ENCODE measurements around the gene FOXP4.

FOXP4 gene

DNA sequence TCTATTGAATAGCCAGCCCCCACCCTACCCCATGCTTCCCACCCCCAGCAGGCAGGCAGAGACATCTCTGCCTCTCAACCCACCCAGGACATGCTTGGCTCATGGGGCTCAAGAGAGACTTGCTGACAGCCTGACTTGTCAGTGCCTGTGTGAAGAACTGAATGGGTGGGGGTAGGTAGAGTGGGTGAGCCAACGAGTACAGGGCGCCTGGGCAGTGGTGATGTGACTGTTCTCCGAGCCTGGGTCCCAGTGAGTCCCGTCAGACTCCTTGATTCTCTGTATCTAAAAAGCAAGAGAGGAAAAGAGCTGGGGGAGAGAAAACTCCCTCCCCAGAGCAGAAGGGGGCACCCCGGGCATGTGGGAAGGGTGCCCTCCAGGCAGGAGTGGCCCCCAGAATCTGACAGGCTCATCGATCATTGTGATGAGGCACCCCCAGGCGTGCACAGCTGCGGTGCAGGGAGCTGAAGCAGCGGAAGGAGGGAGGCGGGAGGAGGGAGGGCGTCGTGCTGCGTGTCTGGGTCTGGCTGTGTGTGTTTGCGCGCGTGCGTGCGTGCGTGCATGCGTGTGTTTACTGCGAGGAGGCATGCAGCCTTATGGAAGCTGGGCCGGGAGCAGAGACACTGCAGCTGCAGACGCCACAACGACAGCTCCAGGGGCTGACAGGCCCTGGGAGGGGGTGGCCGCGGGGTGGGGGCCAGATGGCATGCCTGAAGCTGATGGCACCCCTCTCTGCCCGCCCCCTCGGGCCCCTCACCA lies 40.2 kb downstream of the FOXP4 start:
- Histone ChIP-seq H3K36me3 (ENCODE audit: control insufficient read depth, insufficient read depth, low read length) (peaks cover 39% of the 10 kb centered on the region), H3K9me3 (ENCODE audit: control insufficient read depth, low read length) (no peaks in the 10 kb centered on the region), H3K4me3 (ENCODE audit: extremely low read depth, insufficient read depth, low read length, poor library complexity, severe bottlenecking) (no peak overlapping the region), H3K4me1 (ENCODE audit: control insufficient read depth, insufficient read depth, low read length, poor library complexity, severe bottlenecking) (peaks cover 33% of the 10 kb centered on the region), H3K27ac (ENCODE audit: low read depth, low read length, severe bottlenecking) (no peak overlapping the region)
- WGBS, 2 experiments (ENCODE audit: insufficient coverage in 2 of 2): 91 to 94% methylated on average over 16 to 25 of the region's 28 CpGs

DNA sequence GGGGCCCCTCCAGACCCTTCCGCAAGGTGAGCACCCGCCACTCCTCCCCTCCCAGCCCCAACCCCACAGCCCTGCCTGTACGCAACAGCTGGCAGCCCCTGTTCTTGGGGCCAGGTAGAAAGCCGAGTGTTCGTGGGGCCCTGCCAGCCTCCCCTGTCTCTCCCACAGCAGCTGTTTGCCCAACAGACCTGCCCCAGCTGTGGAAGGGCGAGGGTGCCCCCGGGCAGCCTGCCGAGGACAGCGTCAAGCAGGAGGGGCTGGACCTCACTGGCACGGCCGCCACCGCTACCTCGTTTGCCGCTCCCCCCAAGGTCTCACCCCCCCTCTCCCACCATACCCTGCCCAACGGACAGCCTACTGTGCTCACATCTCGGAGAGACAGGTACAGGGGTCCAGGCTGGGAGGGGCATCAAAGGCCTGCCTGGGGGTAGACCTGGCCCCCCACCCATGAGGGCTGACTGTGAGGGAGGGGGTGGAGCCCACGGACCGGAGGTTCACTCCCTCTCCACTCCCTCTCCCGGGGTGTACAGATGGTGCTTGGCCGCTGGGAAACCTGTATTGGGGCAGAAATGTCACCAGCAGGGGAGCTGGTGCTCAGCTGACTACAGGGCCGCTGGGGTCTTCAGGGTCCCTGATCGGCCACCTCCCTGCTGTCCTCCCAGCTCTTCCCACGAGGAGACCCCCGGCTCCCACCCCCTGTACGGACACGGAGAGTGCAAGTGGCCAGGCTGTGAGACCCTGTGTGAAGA lies 41.1 kb downstream of the FOXP4 start:
- peaks cover 41% of the 10 kb centered on the region for H3K36me3 ChIP-seq (ENCODE audit: control insufficient read depth, insufficient read depth, low read length)

GRCh38 chr6:41588111-41588510 lies 41.9 kb downstream of the FOXP4 start:
- WGBS, 2 experiments (ENCODE audit: insufficient coverage in 2 of 2): 79% methylated on average over 3 to 11 of the region's 15 CpGs
- peaks cover 49% of the 10 kb centered on the region for H3K36me3 ChIP-seq (ENCODE audit: control insufficient read depth, insufficient read depth, low read length)

More for the DNA sequence above, 41.1 kb downstream of the FOXP4 start:
- H3K9me3 ChIP-seq (ENCODE audit: control insufficient read depth, low read length): no peaks in the 10 kb centered on the region
- 74 to 86% methylated on average over 12 to 20 of the region's 26 CpGs for WGBS, 2 experiments (ENCODE audit: insufficient coverage in 2 of 2)
- H3K27ac ChIP-seq (ENCODE audit: low read depth, low read length, severe bottlenecking): no peak overlapping the region
- peaks cover 25% of the 10 kb centered on the region for H3K4me1 ChIP-seq (ENCODE audit: control insufficient read depth, insufficient read depth, low read length, poor library complexity, severe bottlenecking)
- H3K4me3 ChIP-seq (ENCODE audit: extremely low read depth, insufficient read depth, low read length, poor library complexity, severe bottlenecking): no peak overlapping the region

GRCh38 chr6:41589223-41589622 lies 43.0 kb downstream of the FOXP4 start:
- Histone ChIP-seq H3K36me3 (ENCODE audit: control insufficient read depth, insufficient read depth, low read length) (peaks cover 53% of the 10 kb centered on the region), H3K4me3 (ENCODE audit: extremely low read depth, insufficient read depth, low read length, poor library complexity, severe bottlenecking) (no peak overlapping the region), H3K9me3 (ENCODE audit: control insufficient read depth, low read length) (no peaks in the 10 kb centered on the region), H3K4me1 (ENCODE audit: control insufficient read depth, insufficient read depth, low read length, poor library complexity, severe bottlenecking) (peaks cover 5% of the 10 kb centered on the region), H3K27ac (ENCODE audit: low read depth, low read length, severe bottlenecking) (no peak overlapping the region)
- WGBS, 2 experiments (ENCODE audit: insufficient coverage in 2 of 2): 78 to 80% methylated on average over 1 to 4 of the region's 4 CpGs

More at GRCh38 chr6:41588111-41588510, 41.9 kb downstream of the FOXP4 start:
- no peak overlapping the region for H3K27ac ChIP-seq (ENCODE audit: low read depth, low read length, severe bottlenecking)
- H3K4me3 ChIP-seq (ENCODE audit: extremely low read depth, insufficient read depth, low read length, poor library complexity, severe bottlenecking): no peak overlapping the region
- H3K4me1 ChIP-seq (ENCODE audit: control insufficient read depth, insufficient read depth, low read length, poor library complexity, severe bottlenecking): peaks cover 17% of the 10 kb centered on the region
- no peaks in the 10 kb centered on the region for H3K9me3 ChIP-seq (ENCODE audit: control insufficient read depth, low read length)

DNA sequence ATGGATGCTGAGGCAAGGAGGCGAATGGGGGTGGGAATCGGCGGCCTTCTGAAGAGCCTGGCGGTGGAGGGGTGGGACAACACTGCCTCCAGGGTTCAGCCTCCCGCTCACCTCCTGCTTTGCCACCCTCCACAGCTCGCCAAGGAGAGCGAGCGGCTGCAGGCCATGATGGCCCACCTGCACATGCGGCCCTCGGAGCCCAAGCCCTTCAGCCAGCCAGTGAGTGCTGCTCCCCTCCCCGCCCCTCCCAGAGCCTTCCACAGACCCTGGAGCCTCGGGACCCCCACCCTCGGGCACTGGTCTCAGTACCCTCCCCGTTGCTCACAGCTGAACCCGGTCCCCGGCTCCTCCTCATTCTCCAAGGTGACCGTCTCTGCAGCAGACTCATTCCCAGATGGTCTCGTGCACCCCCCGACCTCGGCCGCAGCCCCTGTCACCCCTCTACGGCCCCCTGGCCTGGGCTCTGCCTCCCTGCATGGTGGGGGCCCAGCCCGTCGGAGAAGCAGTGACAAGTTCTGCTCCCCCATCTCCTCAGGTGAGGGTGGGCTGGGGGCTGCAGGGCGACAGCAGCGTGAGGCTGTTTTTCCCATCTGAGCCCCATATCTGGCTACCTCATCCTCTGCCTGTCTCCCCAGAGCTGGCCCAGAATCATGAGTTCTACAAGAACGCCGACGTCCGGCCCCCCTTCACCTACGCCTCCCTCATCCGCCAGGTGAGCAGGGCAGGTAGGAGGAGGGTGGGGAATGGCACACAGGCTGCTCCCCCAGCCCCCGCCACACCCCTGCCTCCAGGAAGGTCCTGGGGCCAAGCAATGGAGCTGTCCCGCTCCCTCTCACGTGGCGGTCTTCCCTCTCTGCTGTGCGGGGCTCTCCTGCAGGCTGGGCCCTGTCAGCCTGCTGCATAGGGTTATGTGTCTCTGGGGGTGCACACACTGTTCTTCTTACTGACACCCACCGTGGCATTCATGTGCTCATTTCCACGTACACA lies 43.7 kb downstream of the FOXP4 start:
- WGBS, 2 experiments (ENCODE audit: insufficient coverage in 2 of 2): 91 to 95% methylated on average over 17 to 28 of the region's 39 CpGs

DNA sequence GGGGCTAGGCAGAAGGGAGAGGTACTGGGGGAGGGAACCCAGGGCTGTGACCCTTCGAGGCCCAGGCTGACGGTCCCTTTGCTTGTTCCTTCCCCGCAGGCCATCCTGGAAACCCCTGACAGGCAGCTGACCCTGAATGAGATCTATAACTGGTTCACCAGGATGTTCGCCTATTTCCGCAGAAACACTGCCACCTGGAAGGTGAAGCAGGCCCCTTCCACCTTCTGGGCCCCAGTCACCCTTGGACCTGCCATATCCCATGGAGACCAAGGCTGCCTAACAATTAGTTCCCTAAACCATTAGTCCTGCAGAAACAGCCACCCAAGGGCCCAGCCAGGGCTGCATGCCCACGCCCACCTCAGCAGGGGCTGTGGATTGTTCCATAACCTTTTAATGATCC lies 44.9 kb downstream of the FOXP4 start:
- Histone ChIP-seq H3K4me1 (ENCODE audit: control insufficient read depth, insufficient read depth, low read length, poor library complexity, severe bottlenecking) (no peaks in the 10 kb centered on the region), H3K4me3 (ENCODE audit: extremely low read depth, insufficient read depth, low read length, poor library complexity, severe bottlenecking) (no peak overlapping the region), H3K9me3 (ENCODE audit: control insufficient read depth, low read length) (no peaks in the 10 kb centered on the region), H3K36me3 (ENCODE audit: control insufficient read depth, insufficient read depth, low read length) (peaks cover 50% of the 10 kb centered on the region), H3K27ac (ENCODE audit: low read depth, low read length, severe bottlenecking) (no peak overlapping the region)
- 95 to 96% methylated on average over 5 to 6 of the region's 6 CpGs for WGBS, 2 experiments (ENCODE audit: insufficient coverage in 2 of 2)

More for the DNA sequence above, 43.7 kb downstream of the FOXP4 start:
- peaks cover 53% of the 10 kb centered on the region for H3K36me3 ChIP-seq (ENCODE audit: control insufficient read depth, insufficient read depth, low read length)
- no peak overlapping the region for H3K27ac ChIP-seq (ENCODE audit: low read depth, low read length, severe bottlenecking)
- H3K4me1 ChIP-seq (ENCODE audit: control insufficient read depth, insufficient read depth, low read length, poor library complexity, severe bottlenecking): no peaks in the 10 kb centered on the region
- H3K4me3 ChIP-seq (ENCODE audit: extremely low read depth, insufficient read depth, low read length, poor library complexity, severe bottlenecking): no peak overlapping the region
- no peaks in the 10 kb centered on the region for H3K9me3 ChIP-seq (ENCODE audit: control insufficient read depth, low read length)

GRCh38 chr6:41591859-41592502 lies 45.8 kb downstream of the FOXP4 start:
- no peaks in the 10 kb centered on the region for H3K4me1 ChIP-seq (ENCODE audit: control insufficient read depth, insufficient read depth, low read length, poor library complexity, severe bottlenecking)
- H3K9me3 ChIP-seq (ENCODE audit: control insufficient read depth, low read length): no peaks in the 10 kb centered on the region
- H3K27ac ChIP-seq (ENCODE audit: low read depth, low read length, severe bottlenecking): no peak overlapping the region
- no peak overlapping the region for H3K4me3 ChIP-seq (ENCODE audit: extremely low read depth, insufficient read depth, low read length, poor library complexity, severe bottlenecking)
- H3K36me3 ChIP-seq (ENCODE audit: control insufficient read depth, insufficient read depth, low read length): peaks cover 56% of the 10 kb centered on the region
- 0% methylated on average over 2 to 6 of the region's 7 CpGs for WGBS, 2 experiments (ENCODE audit: insufficient coverage in 2 of 2)

- Histone ChIP-seq H3K27ac (ENCODE audit: low read depth, low read length, severe bottlenecking) (no peak overlapping the region), H3K4me1 (ENCODE audit: control insufficient read depth, insufficient read depth, low read length, poor library complexity, severe bottlenecking) (no peaks in the 10 kb centered on the region), H3K36me3 (ENCODE audit: control insufficient read depth, insufficient read depth, low read length) (peaks cover 44% of the 10 kb centered on the region), H3K9me3 (ENCODE audit: control insufficient read depth, low read length) (no peaks in the 10 kb centered on the region), H3K4me3 (ENCODE audit: extremely low read depth, insufficient read depth, low read length, poor library complexity, severe bottlenecking) (no peak overlapping the region)
- 93 to 94% methylated on average over 21 to 24 of the region's 24 CpGs for WGBS, 2 experiments (ENCODE audit: insufficient coverage in 2 of 2)
Measured at GRCh38 chr6:41593406-41593805, 47.2 kb downstream of the FOXP4 start.

GRCh38 chr6:41593839-41594238 lies 47.7 kb downstream of the FOXP4 start:
- H3K36me3 ChIP-seq (ENCODE audit: control insufficient read depth, insufficient read depth, low read length): peaks cover 40% of the 10 kb centered on the region
- H3K9me3 ChIP-seq (ENCODE audit: control insufficient read depth, low read length): no peaks in the 10 kb centered on the region
- H3K4me1 ChIP-seq (ENCODE audit: control insufficient read depth, insufficient read depth, low read length, poor library complexity, severe bottlenecking): no peaks in the 10 kb centered on the region
- no peak overlapping the region for H3K4me3 ChIP-seq (ENCODE audit: extremely low read depth, insufficient read depth, low read length, poor library complexity, severe bottlenecking)
- no peak overlapping the region for H3K27ac ChIP-seq (ENCODE audit: low read depth, low read length, severe bottlenecking)
- WGBS, 2 experiments (ENCODE audit: insufficient coverage in 2 of 2): 89 to 97% methylated on average over 7 to 8 of the region's 11 CpGs

- Histone ChIP-seq H3K27ac (ENCODE audit: low read depth, low read length, severe bottlenecking) (no peak overlapping the region), H3K4me1 (ENCODE audit: control insufficient read depth, insufficient read depth, low read length, poor library complexity, severe bottlenecking) (no peaks in the 10 kb centered on the region), H3K9me3 (ENCODE audit: control insufficient read depth, low read length) (no peaks in the 10 kb centered on the region), H3K4me3 (ENCODE audit: extremely low read depth, insufficient read depth, low read length, poor library complexity, severe bottlenecking) (no peak overlapping the region), H3K36me3 (ENCODE audit: control insufficient read depth, insufficient read depth, low read length) (peaks cover 35% of the 10 kb centered on the region)
- WGBS, 2 experiments (ENCODE audit: insufficient coverage in 2 of 2): 86 to 95% methylated on average over 4 of the region's 5 CpGs
Measured at GRCh38 chr6:41594326-41594725, 48.1 kb downstream of the FOXP4 start.
